ENCODE results near the gene SPIN1.

SPIN1 gene

GRCh38 chr9:88388886-88389605, 802 bp downstream of the SPIN1 start:
- no peak for DNase-seq

GRCh38 chr9:88390371-88390990, 2.2 kb downstream of the SPIN1 start:
- DNase-seq, result no peak

- DNase-seq, result no peak
Observed at GRCh38 chr9:88391236-88391635, 3.0 kb downstream of the SPIN1 start.

- DNase-seq, result no peak
Observed at GRCh38 chr9:88391921-88392320, 3.7 kb downstream of the SPIN1 start.

- no peak for DNase-seq
Observed at GRCh38 chr9:88392549-88392948, 4.3 kb downstream of the SPIN1 start.

- DNase-seq, result no peak
Observed at GRCh38 chr9:88396836-88397577, 8.8 kb downstream of the SPIN1 start.

- DNase-seq, result no peak
Observed at GRCh38 chr9:88398016-88398415, 9.8 kb downstream of the SPIN1 start.

- DNase-seq, result no peak
Observed at GRCh38 chr9:88399966-88400365, 11.7 kb downstream of the SPIN1 start.

GRCh38 chr9:88403340-88403739, 15.1 kb downstream of the SPIN1 start:
- DNase-seq, result no peak

GRCh38 chr9:88406051-88406450, 17.8 kb downstream of the SPIN1 start:
- DNase-seq, result no peak

GRCh38 chr9:88411471-88411870, 23.2 kb downstream of the SPIN1 start:
- DNase-seq, result no peak

GRCh38 chr9:88414298-88414697, 26.1 kb downstream of the SPIN1 start:
- no peak for DNase-seq

GRCh38 chr9:88418025-88418424, 29.8 kb downstream of the SPIN1 start:
- no peak for DNase-seq

GRCh38 chr9:88418715-88419540, 30.7 kb downstream of the SPIN1 start:
- no peak for DNase-seq

GRCh38 chr9:88420227-88420626, 32.0 kb downstream of the SPIN1 start:
- DNase-seq, result no peak

GRCh38 chr9:88421348-88421747, 33.1 kb downstream of the SPIN1 start:
- DNase-seq, result no peak

- DNase-seq, result no peak
Observed at GRCh38 chr9:88425538-88425950, 37.3 kb downstream of the SPIN1 start.

- DNase-seq, result no peak
Observed at GRCh38 chr9:88426651-88427050, 38.4 kb downstream of the SPIN1 start.

- DNase-seq, result no peak
Observed at GRCh38 chr9:88429595-88430430, 41.6 kb downstream of the SPIN1 start.

GRCh38 chr9:88433583-88434255, 45.5 kb downstream of the SPIN1 start:
- DNase-seq, result no peak

GRCh38 chr9:88435336-88435735, 47.1 kb downstream of the SPIN1 start:
- peak; percentile 1 for DNase-seq

- DNase-seq, result no peak
Observed at GRCh38 chr9:88436379-88436778, 48.1 kb downstream of the SPIN1 start.
